WTC11 (cell line): ENCODE results near the gene PLAA. TPM values are rescaled to one million over a fixed set of nuclear protein-coding genes. Genes with fewer than 3 reads are reported as not detected.
A peak's percentile ranks its signal among the peaks of the same experiment; 100 is the strongest.
"Not testable (repeated sequence)": the region's sequence is repeated elsewhere in the genome, so short reads cannot be mapped to it uniquely, and the experiment has no call there.

Experiments
- ATAC-seq: fragments of 200-7000 bp; cut with Tn5 transposase; 2 replicates; pipeline ENCODE4 v1.10.0; 2021; ENCODE audit warnings: mild to moderate bottlenecking, moderate library complexity
- CTCF ChIA-PET: fragments of 300-600 bp; sonication (Branson Sonifier 250); formaldehyde crosslinking; loops from one replicate; lab custom pipeline; 2021; ENCODE audit warnings: antibody characterized with exemption; lab: Charles Lee
- POLR2A ChIA-PET: fragments of 350-600 bp; sonication (Branson Sonifier 250); formaldehyde crosslinking; loops from one replicate; lab custom pipeline; 2021; ENCODE audit warnings: antibody characterized with exemption; lab: Charles Lee
- DNase-seq: peaks from one replicate; pipeline ENCODE4 v3.0.0; 2021; ENCODE audit warnings: low spot score
- H3K27ac Mint-ChIP-seq: 2 replicates; pipeline ENCODE4 v1.8.0; 2021; ENCODE audit warnings: mixed read lengths
- H3K27me3 Mint-ChIP-seq: 2 replicates; pipeline ENCODE4 v1.8.0; 2021; ENCODE audit warnings: low read depth, mild to moderate bottlenecking, moderate library complexity, mixed read lengths
- H3K36me3 Mint-ChIP-seq: 2 replicates; pipeline ENCODE4 v1.8.0; 2021; ENCODE audit warnings: mixed read lengths
- H3K4me1 Mint-ChIP-seq: 2 replicates; pipeline ENCODE4 v1.8.0; 2022; ENCODE audit warnings: mixed read lengths
- H3K4me3 Mint-ChIP-seq: 2 replicates; pipeline ENCODE4 v1.8.0; 2021; ENCODE audit warnings: mild to moderate bottlenecking, moderate library complexity, mixed read lengths
- H3K9me3 Mint-ChIP-seq: 2 replicates; pipeline ENCODE4 v1.8.0; 2021; ENCODE audit warnings: mixed read lengths
- GRHL2 ChIP-seq: fragments of 250-450 bp; sonication (Bioruptor Pico); IDR thresholded peaks from 2 replicates; pipeline ENCODE4 v1.8.0; 2022; ENCODE audit warnings: mild to moderate bottlenecking, moderate library complexity; ENCODE audit not compliant: insufficient replicate concordance, severe bottlenecking
- HMGA2 ChIP-seq: fragments of 250-450 bp; sonication (Bioruptor Pico); IDR thresholded peaks from 2 replicates; pipeline ENCODE4 v1.4.0; 2021; ENCODE audit warnings: mild to moderate bottlenecking, moderate library complexity
- HMGXB4 ChIP-seq: sonication (generic); formaldehyde crosslinking; IDR thresholded peaks from 2 replicates; pipeline ENCODE4 v1.8.1; 2023; ENCODE audit warnings: mild to moderate bottlenecking, moderate library complexity, missing genetic modification reagents
- IRF2 ChIP-seq: sonication (generic); formaldehyde crosslinking; IDR thresholded peaks from 2 replicates; pipeline ENCODE4 v1.8.0; 2022; ENCODE audit warnings: low read depth, missing genetic modification reagents, borderline replicate concordance
- JUN ChIP-seq: sonication (generic); formaldehyde crosslinking; IDR thresholded peaks from 2 replicates; pipeline ENCODE4 v1.8.0; 2023; ENCODE audit warnings: mild to moderate bottlenecking, missing genetic modification reagents
- MYBL2 ChIP-seq: sonication (generic); formaldehyde crosslinking; IDR thresholded peaks from 2 replicates; pipeline ENCODE4 v1.8.1; 2023; ENCODE audit warnings: mild to moderate bottlenecking, moderate library complexity, missing genetic modification reagents
- NFATC4 ChIP-seq: fragments of 250-450 bp; sonication (Bioruptor Pico); IDR thresholded peaks from 2 replicates; pipeline ENCODE4 v1.9.0; 2021; ENCODE audit warnings: mild to moderate bottlenecking
- NFE2L1 ChIP-seq: sonication (generic); formaldehyde crosslinking; IDR thresholded peaks from 2 replicates; pipeline ENCODE4 v1.8.1; 2023; ENCODE audit warnings: missing genetic modification reagents
- NR3C1 ChIP-seq: sonication (generic); formaldehyde crosslinking; conservative IDR thresholded peaks from 2 replicates; pipeline ENCODE4 v1.8.1; 2023; ENCODE audit warnings: low read depth, mild to moderate bottlenecking, missing genetic modification reagents
- PRRX2 ChIP-seq: fragments of 250-450 bp; sonication (Bioruptor Pico); IDR thresholded peaks from 2 replicates; pipeline ENCODE4 v1.8.0; 2021; ENCODE audit warnings: mild to moderate bottlenecking
- RORB ChIP-seq: fragments of 250-450 bp; sonication (Bioruptor Pico); IDR thresholded peaks from 2 replicates; pipeline ENCODE4 v1.9.0; 2021; ENCODE audit warnings: mild to moderate bottlenecking
- TEAD1 ChIP-seq: sonication (generic); formaldehyde crosslinking; IDR thresholded peaks from 2 replicates; pipeline ENCODE4 v1.8.0; 2022; ENCODE audit warnings: mild to moderate bottlenecking, missing genetic modification reagents
- TEAD4 ChIP-seq: sonication (generic); formaldehyde crosslinking; IDR thresholded peaks from 2 replicates; pipeline ENCODE4 v1.8.0; 2022; ENCODE audit warnings: mild to moderate bottlenecking, missing genetic modification reagents
- ZNF121 ChIP-seq: sonication (generic); formaldehyde crosslinking; IDR thresholded peaks from 2 replicates; pipeline ENCODE4 v1.8.0; 2023; ENCODE audit warnings: missing genetic modification reagents
- ZSCAN18 ChIP-seq: fragments of 250-450 bp; sonication (Bioruptor Pico); IDR thresholded peaks from 2 replicates; pipeline ENCODE4 v2.1.2; 2022; ENCODE audit warnings: mild to moderate bottlenecking, moderate library complexity
- total RNA-seq: library from RNA; stranded (reverse); gene quantifications from 3 replicates; pipeline ENCODE4 v1.2.3, GENCODE V29; 2021
- TF ChIP-seq, protein P1 (sequence below): sonication (generic); formaldehyde crosslinking; IDR thresholded peaks from 2 replicates; pipeline ENCODE4 v1.8.0; 2022; ENCODE audit warnings: mild to moderate bottlenecking, missing genetic modification reagents
- TF ChIP-seq, protein P2 (sequence below): sonication (generic); formaldehyde crosslinking; IDR thresholded peaks from 2 replicates; pipeline ENCODE4 v1.8.0; 2022; ENCODE audit warnings: mild to moderate bottlenecking, missing genetic modification reagents
- TF ChIP-seq, protein P3 (sequence below): sonication (generic); formaldehyde crosslinking; IDR thresholded peaks from 2 replicates; pipeline ENCODE4 v1.8.1; 2023; ENCODE audit warnings: mild to moderate bottlenecking, missing genetic modification reagents, moderate library complexity
- TF ChIP-seq, protein P4 (sequence below): sonication (generic); formaldehyde crosslinking; IDR thresholded peaks from 2 replicates; pipeline ENCODE4 v1.8.1; 2022; ENCODE audit warnings: mild to moderate bottlenecking, moderate library complexity, missing genetic modification reagents

Gene PLAA
- total RNA-seq, 1 experiment from 2014 or later: 56.1 TPM

DNA sequence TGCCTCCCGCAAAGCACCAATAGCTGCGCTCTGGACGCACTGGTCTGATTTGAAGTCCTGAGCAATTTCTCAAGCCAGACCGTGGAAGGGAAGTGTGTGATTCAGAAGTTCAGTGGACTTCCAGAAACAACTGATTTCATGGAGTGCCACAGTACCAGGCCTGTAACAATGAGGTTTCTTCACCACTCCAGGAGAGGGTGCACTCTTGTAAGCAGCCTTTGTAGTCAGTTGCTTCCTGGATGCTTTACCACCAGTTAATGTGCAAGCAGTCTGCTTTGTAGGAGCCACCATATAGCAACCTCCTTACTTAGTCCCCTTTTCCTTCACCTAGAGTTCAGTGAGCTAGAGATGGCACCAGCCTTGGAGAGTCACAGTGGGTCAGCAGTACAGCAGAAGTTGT lies 66.8 kb downstream of the PLAA start (continued):
- TF ChIP-seq ZSCAN18 (CRISPR knock-in tag) (no peak), IRF2 (CRISPR knock-in tag) (no peak), HMGXB4 (no peak)

- peaks cover 40% of the 10 kb centered on the region for H3K36me3 Mint-ChIP-seq
- H3K9me3 Mint-ChIP-seq, H3K27me3 Mint-ChIP-seq, H3K4me3 Mint-ChIP-seq, H3K4me1 Mint-ChIP-seq, ATAC-seq, H3K27ac Mint-ChIP-seq, CTCF ChIA-PET, POLR2A ChIA-PET, DNase-seq: not testable (repeated sequence)
- TF ChIP-seq ZNF121: peak; percentile 68
Observed at GRCh38 chr9:26875155-26875554, 71.9 kb downstream of the PLAA start.

GRCh38 chr9:26870292-26870691 lies 76.8 kb downstream of the PLAA start:
- Mint-ChIP-seq H3K27me3 (no peaks in the 10 kb centered on the region), H3K36me3 (peaks cover 17% of the 10 kb centered on the region), H3K9me3 (no peaks in the 10 kb centered on the region), H3K4me1 (no peaks in the 10 kb centered on the region), H3K4me3 (no peak overlapping the region), H3K27ac (no peak overlapping the region)
- ATAC-seq (no peak), DNase-seq (no peak)
- POLR2A ChIA-PET: no interaction called here
- CTCF ChIA-PET: no interaction called here
- TF ChIP-seq TEAD4 (CRISPR knock-in tag): no peak
- no peak for TF ChIP-seq GRHL2
- 0 out of 2 replicates have a peak, but pooled peaks have one; percentile 49 for TF ChIP-seq ZNF121

DNA sequence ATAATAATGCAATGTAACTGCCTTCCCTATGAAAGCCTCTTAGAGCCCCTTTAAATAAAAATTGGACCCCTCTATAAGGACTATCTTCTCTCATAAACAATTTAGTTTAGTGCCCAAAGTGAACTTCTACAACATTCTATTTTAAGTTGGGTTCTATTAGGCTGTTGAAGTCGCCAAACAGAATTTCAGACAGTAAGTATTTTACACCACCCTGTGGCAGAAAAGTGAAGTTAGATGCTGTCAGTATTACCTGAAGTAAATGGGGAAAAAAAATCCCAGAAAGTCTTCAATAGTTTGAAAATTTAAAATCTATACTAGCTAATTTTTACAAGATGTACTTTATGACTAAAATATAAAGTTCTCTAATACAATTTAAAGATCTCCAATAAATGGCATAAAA lies 84.0 kb downstream of the PLAA start:
- CTCF ChIA-PET: interaction anchor here (1.0 to 1.5 kb wide), 3 partner anchors 113 to 361 kb away, joined by 4 to 10 read pairs (median 5); no protein-coding TSS in a partner anchor
- Mint-ChIP-seq H3K27me3 (no peaks in the 10 kb centered on the region), H3K9me3 (peaks cover 4% of the 10 kb centered on the region), H3K36me3 (peaks cover 20% of the 10 kb centered on the region), H3K4me1 (peaks cover 2% of the 10 kb centered on the region; the same call in 1 of the 2 replicates), H3K4me3 (no peak overlapping the region), H3K27ac (no peak overlapping the region)
- no peak for DNase-seq
- no peak for ATAC-seq
- POLR2A ChIA-PET: no interaction called here
- TF ChIP-seq, protein P1, sequence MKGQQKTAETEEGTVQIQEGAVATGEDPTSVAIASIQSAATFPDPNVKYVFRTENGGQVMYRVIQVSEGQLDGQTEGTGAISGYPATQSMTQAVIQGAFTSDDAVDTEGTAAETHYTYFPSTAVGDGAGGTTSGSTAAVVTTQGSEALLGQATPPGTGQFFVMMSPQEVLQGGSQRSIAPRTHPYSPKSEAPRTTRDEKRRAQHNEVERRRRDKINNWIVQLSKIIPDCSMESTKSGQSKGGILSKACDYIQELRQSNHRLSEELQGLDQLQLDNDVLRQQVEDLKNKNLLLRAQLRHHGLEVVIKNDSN (CRISPR knock-in tag): no peak
- TF ChIP-seq, protein P2, sequence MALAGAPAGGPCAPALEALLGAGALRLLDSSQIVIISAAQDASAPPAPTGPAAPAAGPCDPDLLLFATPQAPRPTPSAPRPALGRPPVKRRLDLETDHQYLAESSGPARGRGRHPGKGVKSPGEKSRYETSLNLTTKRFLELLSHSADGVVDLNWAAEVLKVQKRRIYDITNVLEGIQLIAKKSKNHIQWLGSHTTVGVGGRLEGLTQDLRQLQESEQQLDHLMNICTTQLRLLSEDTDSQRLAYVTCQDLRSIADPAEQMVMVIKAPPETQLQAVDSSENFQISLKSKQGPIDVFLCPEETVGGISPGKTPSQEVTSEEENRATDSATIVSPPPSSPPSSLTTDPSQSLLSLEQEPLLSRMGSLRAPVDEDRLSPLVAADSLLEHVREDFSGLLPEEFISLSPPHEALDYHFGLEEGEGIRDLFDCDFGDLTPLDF (CRISPR knock-in tag): no peak
- TF ChIP-seq, protein P3, sequence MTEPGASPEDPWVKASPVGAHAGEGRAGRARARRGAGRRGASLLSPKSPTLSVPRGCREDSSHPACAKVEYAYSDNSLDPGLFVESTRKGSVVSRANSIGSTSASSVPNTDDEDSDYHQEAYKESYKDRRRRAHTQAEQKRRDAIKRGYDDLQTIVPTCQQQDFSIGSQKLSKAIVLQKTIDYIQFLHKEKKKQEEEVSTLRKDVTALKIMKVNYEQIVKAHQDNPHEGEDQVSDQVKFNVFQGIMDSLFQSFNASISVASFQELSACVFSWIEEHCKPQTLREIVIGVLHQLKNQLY (CRISPR knock-in tag): no peak
- TF ChIP-seq, protein P4, sequence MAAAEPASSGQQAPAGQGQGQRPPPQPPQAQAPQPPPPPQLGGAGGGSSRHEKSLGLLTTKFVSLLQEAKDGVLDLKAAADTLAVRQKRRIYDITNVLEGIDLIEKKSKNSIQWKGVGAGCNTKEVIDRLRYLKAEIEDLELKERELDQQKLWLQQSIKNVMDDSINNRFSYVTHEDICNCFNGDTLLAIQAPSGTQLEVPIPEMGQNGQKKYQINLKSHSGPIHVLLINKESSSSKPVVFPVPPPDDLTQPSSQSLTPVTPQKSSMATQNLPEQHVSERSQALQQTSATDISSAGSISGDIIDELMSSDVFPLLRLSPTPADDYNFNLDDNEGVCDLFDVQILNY (CRISPR knock-in tag): no peak
- TF ChIP-seq HMGA2 (CRISPR knock-in tag) (no peak), NFE2L1 (CRISPR knock-in tag) (no peak), JUN (CRISPR knock-in tag) (no peak), NFATC4 (CRISPR knock-in tag) (no peak), PRRX2 (CRISPR knock-in tag) (no peak), MYBL2 (CRISPR knock-in tag) (no peak), RORB (no peak), NR3C1 (CRISPR knock-in tag) (no peak), TEAD1 (CRISPR knock-in tag) (no peak)
